ENCODE data around the gene IGF2R. TPM values are rescaled to one million over a fixed set of nuclear protein-coding genes. Genes with fewer than 3 reads are reported as not detected.

Gene IGF2R
- polyA plus RNA-seq, 1 donor (not counting 4 experiments of a cell fraction or from before 2014, with no cell fraction given) = 40.9 TPM

- FAIRE-seq (no peak), DNase-seq (ENCODE audit: low read depth, low spot score) (no peak)
- Histone ChIP-seq H3K9me3 (ENCODE audit: control insufficient read depth, low read depth, low read length) (no peaks in the 10 kb centered on the region), H3K4me2 (ENCODE audit: control insufficient read depth, extremely low read depth, insufficient read depth, low read depth, low read length) (no peak overlapping the region), H3K9ac (ENCODE audit: control insufficient read depth, extremely low read depth, insufficient read depth, low read length) (no peak overlapping the region), H4K20me1 (ENCODE audit: control insufficient read depth, extremely low read depth, insufficient read depth, low read length) (no peaks in the 10 kb centered on the region), H3K79me2 (ENCODE audit: control insufficient read depth, insufficient read depth, low read length) (no peaks in the 10 kb centered on the region), H3K27me3 (ENCODE audit: control insufficient read depth, extremely low read depth, insufficient read depth, low read length) (no peaks in the 10 kb centered on the region), H2AFZ (ENCODE audit: control insufficient read depth, low read length) (no peak overlapping the region), H3K4me3 (ENCODE audit: control insufficient read depth in 2 of 3, extremely low read depth in 1 of 3, insufficient read depth in 2 of 3, low read depth in 1 of 3, low read length in 3 of 3) (no peak overlapping the region), H3K4me1 (ENCODE audit: control insufficient read depth, extremely low read depth, insufficient read depth, low read length) (peaks cover 16% of the 10 kb centered on the region), H3K9me1 (ENCODE audit: control insufficient read depth, extremely low read depth, insufficient read depth, low read length) (no peaks in the 10 kb centered on the region), H3K27ac (ENCODE audit: control insufficient read depth, insufficient read depth, low read length) (no peak overlapping the region), H3K36me3 (ENCODE audit: control insufficient read depth in 2 of 2, extremely low read depth in 1 of 2, insufficient read depth in 2 of 2, low read length in 2 of 2) (no peaks in the 10 kb centered on the region)
- TF ChIP-seq EZH2 (IDR thresholded peaks at IDR 0.05; ENCODE audit: low read length) = no peak
- TF ChIP-seq CTCF (optimal IDR thresholded peaks at IDR 0.05 in 1 of 3, IDR thresholded peaks at IDR 0.05 in 1 of 3, conservative IDR thresholded peaks at IDR 0.05 in 1 of 3; ENCODE audit: extremely low read depth in 1 of 3, insufficient read depth in 2 of 3, low read length in 3 of 3) = no peak
- dilution Hi-C loops (cut with MboI; ENCODE audit: extremely low pct_ligation_motif_present, low sequenced_read_pairs) = no loop called here
Observed at GRCh38 chr6:159959976-159960384, 8.9 kb upstream of the IGF2R start.

GRCh38 chr6:159960485-159960884 lies 8.4 kb upstream of the IGF2R start:
- DNase-seq (ENCODE audit: low read depth, low spot score) (no peak), FAIRE-seq (no peak)
- no peak overlapping the region for H3K27ac ChIP-seq (ENCODE audit: control insufficient read depth, insufficient read depth, low read length)
- H2AFZ ChIP-seq (ENCODE audit: control insufficient read depth, low read length) = no peak overlapping the region
- H3K4me3 ChIP-seq (ENCODE audit: control insufficient read depth in 2 of 3, extremely low read depth in 1 of 3, insufficient read depth in 2 of 3, low read depth in 1 of 3, low read length in 3 of 3) = no peak overlapping the region
- no peak for TF ChIP-seq CTCF (optimal IDR thresholded peaks at IDR 0.05 in 1 of 3, IDR thresholded peaks at IDR 0.05 in 1 of 3, conservative IDR thresholded peaks at IDR 0.05 in 1 of 3; ENCODE audit: extremely low read depth in 1 of 3, insufficient read depth in 2 of 3, low read length in 3 of 3)
- no peak for TF ChIP-seq EZH2 (IDR thresholded peaks at IDR 0.05; ENCODE audit: low read length)
- no peaks in the 10 kb centered on the region for H3K79me2 ChIP-seq (ENCODE audit: control insufficient read depth, insufficient read depth, low read length)
- dilution Hi-C loops (cut with MboI; ENCODE audit: extremely low pct_ligation_motif_present, low sequenced_read_pairs) = no loop called here
- H3K9me1 ChIP-seq (ENCODE audit: control insufficient read depth, extremely low read depth, insufficient read depth, low read length) = no peaks in the 10 kb centered on the region
- peaks cover 16% of the 10 kb centered on the region for H3K4me1 ChIP-seq (ENCODE audit: control insufficient read depth, extremely low read depth, insufficient read depth, low read length)
- H3K27me3 ChIP-seq (ENCODE audit: control insufficient read depth, extremely low read depth, insufficient read depth, low read length) = no peaks in the 10 kb centered on the region
- H3K9me3 ChIP-seq (ENCODE audit: control insufficient read depth, low read depth, low read length) = no peaks in the 10 kb centered on the region
- H3K4me2 ChIP-seq (ENCODE audit: control insufficient read depth, extremely low read depth, insufficient read depth, low read depth, low read length) = no peak overlapping the region
- H3K9ac ChIP-seq (ENCODE audit: control insufficient read depth, extremely low read depth, insufficient read depth, low read length) = no peak overlapping the region
- H4K20me1 ChIP-seq (ENCODE audit: control insufficient read depth, extremely low read depth, insufficient read depth, low read length) = no peaks in the 10 kb centered on the region
- H3K36me3 ChIP-seq (ENCODE audit: control insufficient read depth in 2 of 2, extremely low read depth in 1 of 2, insufficient read depth in 2 of 2, low read length in 2 of 2) = no peaks in the 10 kb centered on the region

All from keratinocyte (primary cell).